ENCODE data around the gene CD247. TPM values are rescaled to one million over a fixed set of nuclear protein-coding genes. Genes with fewer than 3 reads are reported as not detected.

CD247 gene
- total and polyA plus RNA-seq, 2 of the 4 experiments (the other 2 are of a cell fraction), result not detected

GRCh38 chr1:167515461-167515860 is 2.9 kb downstream of the CD247 start:
- no TSS peak for BruUV-seq (replicated peaks)
- POLR2A ChIA-PET (ENCODE audit: unreplicated experiment), result no interaction called here

More at GRCh38 chr1:167515461-167515860, 2.9 kb downstream of the CD247 start:
- intact Hi-C loops (cut with micrococcal nuclease) (no loop called here), dilution Hi-C loops (cut with HindIII; ENCODE audit: low sequenced_read_pairs, unreplicated experiment) (no loop called here), in situ Hi-C loops (cut with MboI; ENCODE audit: low sequenced_read_pairs) (no loop called here)
- Histone ChIP-seq H2BK5ac (ENCODE audit: low read depth, low read length, poor library complexity, severe bottlenecking) (no peak overlapping the region), H2BK120ac (ENCODE audit: low read depth, low read length) (no peak overlapping the region), H4K5ac (ENCODE audit: low read depth, low read length) (no peak overlapping the region), H3K4me1 (ENCODE audit: control insufficient read depth, insufficient read depth, low read length) (no peaks in the 10 kb centered on the region), H2AK5ac (ENCODE audit: low read depth, low read length) (no peak overlapping the region), H3K4me2 (ENCODE audit: low read depth, low read length) (no peak overlapping the region), H3K14ac (replicated peaks; ENCODE audit: low read depth, low read length) (no peak overlapping the region), H3K36me3 (ENCODE audit: control insufficient read depth, insufficient read depth, low read length) (no peaks in the 10 kb centered on the region), H3K4me3 (ENCODE audit: insufficient read depth, low read depth, low read length) (no peak overlapping the region), H3K9me1 (ENCODE audit: insufficient read depth, low read length) (no peaks in the 10 kb centered on the region), H4K8ac (ENCODE audit: low read depth in 2 of 2, low read length in 2 of 2) (no peak overlapping the region), H2BK15ac (ENCODE audit: low read depth, low read length) (no peak overlapping the region), H3K27ac (ENCODE audit: insufficient read depth, low read length) (no peak overlapping the region), H3K23ac (ENCODE audit: low read depth, low read length) (no peak overlapping the region), H3K18ac (ENCODE audit: low read depth, low read length) (no peak overlapping the region), H2AFZ (replicated peaks; ENCODE audit: low read length, poor library complexity) (no peak overlapping the region), H4K20me1 (ENCODE audit: insufficient read depth, low read length) (no peaks in the 10 kb centered on the region), H3K9ac (ENCODE audit: low read depth, low read length) (no peak overlapping the region), H4K91ac (ENCODE audit: insufficient read depth, low read depth, low read length) (no peak overlapping the region), H3K56ac (ENCODE audit: extremely low read depth, insufficient read depth, low read length) (no peak overlapping the region), H3K79me1 (ENCODE audit: low read depth in 1 of 2, low read length in 2 of 2) (no peaks in the 10 kb centered on the region), H2AK9ac (replicated peaks; ENCODE audit: low read depth, low read length, poor library complexity) (no peak overlapping the region), H3K4ac (ENCODE audit: low read depth, low read length) (no peak overlapping the region), H3K27me3 (ENCODE audit: control insufficient read depth, insufficient read depth, low read length) (peaks cover 7% of the 10 kb centered on the region), H2BK20ac (ENCODE audit: low read depth, low read length) (no peak overlapping the region), H3K9me3 (ENCODE audit: control insufficient read depth, insufficient read depth, low read length) (no peaks in the 10 kb centered on the region)
- CTCF ChIA-PET, result no interaction called here
- WGBS, 2 experiments (ENCODE audit: extremely low coverage in 2 of 2, insufficient read length in 1 of 2), result no CpG with 5 or more reads among the region's 3 CpGs
- DNase-seq, result no peak
- no peak for ATAC-seq (ENCODE audit: low read depth)
- TF ChIP-seq FOS (IDR thresholded peaks at IDR 0.05; ENCODE audit: low read depth, low read length) (no peak), MAFK (IDR thresholded peaks at IDR 0.05; ENCODE audit: low read depth, low read length) (no peak)
